Endothelial cell (in vitro differentiated cells): ENCODE measurements around the gene RESP18. TPM values are rescaled to one million over a fixed set of nuclear protein-coding genes. Genes with fewer than 3 reads are reported as not detected.

Experiments
- DNase-seq: peaks from one replicate; pipeline ENCODE4 v3.0.0; 2021; ENCODE audit warnings: low spot score
- H3K27ac Mint-ChIP-seq: one replicate; pipeline ENCODE4 v1.8.0; 2021; ENCODE audit warnings: mixed read lengths, inconsistent platforms; ENCODE audit not compliant: unreplicated experiment
- H3K27me3 Mint-ChIP-seq: one replicate; pipeline ENCODE4 v1.8.0; 2021; ENCODE audit warnings: mild to moderate bottlenecking, moderate library complexity, mixed read lengths, inconsistent platforms; ENCODE audit not compliant: unreplicated experiment
- H3K36me3 Mint-ChIP-seq: one replicate; pipeline ENCODE4 v1.8.0; 2021; ENCODE audit warnings: mild to moderate bottlenecking, low read depth, mixed read lengths, inconsistent platforms; ENCODE audit not compliant: unreplicated experiment
- H3K4me1 Mint-ChIP-seq: one replicate; pipeline ENCODE4 v1.8.0; 2021; ENCODE audit warnings: mild to moderate bottlenecking, mixed read lengths, inconsistent platforms; ENCODE audit not compliant: unreplicated experiment
- H3K4me3 Mint-ChIP-seq: one replicate; pipeline ENCODE4 v1.8.0; 2021; ENCODE audit warnings: mild to moderate bottlenecking, mixed read lengths, inconsistent platforms; ENCODE audit not compliant: unreplicated experiment
- H3K9me3 Mint-ChIP-seq: one replicate; pipeline ENCODE4 v1.8.0; 2021; ENCODE audit warnings: mixed read lengths, inconsistent platforms; ENCODE audit not compliant: unreplicated experiment
- total RNA-seq: library from RNA; stranded (reverse); fragmentation: NEBNext Ultra II Directional; extraction: Animal tissue kit (Norgen Biotek cat#: 25700); gene quantifications from one replicate; pipeline ENCODE4 v1.2.1, GENCODE V29; 2021; ENCODE audit not compliant: unreplicated experiment
- TF ChIP-seq, protein P1 (sequence below): fragments of 200-600 bp; sonication (generic); IDR thresholded peaks from one replicate; pipeline ENCODE4 v1.5.0; 2021; ENCODE audit warnings: antibody characterized with exemption; ENCODE audit not compliant: unreplicated experiment

RESP18 gene
- total RNA-seq, 1 donor from 2014 or later, result not detected

DNA sequence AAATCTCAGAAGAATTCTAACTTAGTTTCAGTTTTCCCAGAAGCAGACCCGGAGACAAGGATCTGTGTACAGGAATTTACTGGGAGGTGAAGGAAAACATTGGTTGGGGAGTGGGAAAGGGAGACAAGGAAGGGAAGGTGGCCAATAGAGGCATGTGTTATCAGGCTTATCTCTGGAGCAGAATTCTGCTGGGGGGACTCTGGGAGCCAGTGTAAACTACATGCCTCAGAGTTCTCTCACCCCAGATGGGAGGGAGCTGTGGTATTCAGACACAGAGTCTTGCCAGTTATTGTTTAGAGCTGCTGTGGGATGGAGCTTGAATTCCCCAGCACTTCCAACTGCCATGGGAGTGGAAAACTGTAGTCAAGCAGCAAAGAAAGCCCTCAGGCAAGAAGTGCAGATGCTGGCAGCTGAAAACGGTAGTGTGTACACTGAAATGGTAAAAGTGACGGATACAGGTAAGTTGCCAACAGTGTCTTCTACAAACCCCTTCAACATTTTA, 36.2 kb upstream of the RESP18 start:
- no peak overlapping the region for H3K27ac Mint-ChIP-seq

DNA sequence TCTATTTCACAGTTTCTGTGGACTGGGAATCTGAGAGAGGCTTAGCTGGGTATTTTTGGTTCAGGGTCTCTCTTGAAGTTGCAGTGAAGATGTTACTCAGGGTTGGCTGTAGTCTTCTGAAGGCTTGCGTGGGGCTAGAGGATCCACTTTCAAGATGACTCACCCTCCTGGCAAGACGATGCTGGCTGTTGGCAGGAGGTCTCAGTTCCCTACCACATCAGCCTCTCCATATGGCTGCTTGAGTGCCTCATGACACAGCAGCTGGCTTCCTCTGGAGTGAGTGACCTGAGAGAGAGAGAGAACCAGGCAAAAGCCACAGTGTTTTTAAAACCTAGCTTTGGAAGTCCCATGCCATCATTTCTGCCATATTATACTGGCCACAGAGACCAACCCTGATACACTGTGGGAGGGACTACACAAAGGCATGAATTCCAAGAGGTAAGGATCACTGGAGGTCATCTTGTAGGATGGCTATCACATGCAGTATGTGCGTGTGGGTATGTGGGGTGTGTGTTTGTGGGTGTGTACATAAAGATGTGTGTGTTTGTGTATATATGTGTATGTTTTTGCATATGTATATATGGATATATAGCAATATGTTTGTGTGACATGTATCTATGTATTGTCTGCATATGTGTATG, 30.1 kb upstream of the RESP18 start:
- Mint-ChIP-seq H3K27me3 (peaks cover 8% of the 10 kb centered on the region), H3K4me3 (no peak overlapping the region), H3K27ac (no peak overlapping the region), H3K36me3 (no peaks in the 10 kb centered on the region), H3K9me3 (no peaks in the 10 kb centered on the region), H3K4me1 (no peaks in the 10 kb centered on the region)
- TF ChIP-seq, protein P1, sequence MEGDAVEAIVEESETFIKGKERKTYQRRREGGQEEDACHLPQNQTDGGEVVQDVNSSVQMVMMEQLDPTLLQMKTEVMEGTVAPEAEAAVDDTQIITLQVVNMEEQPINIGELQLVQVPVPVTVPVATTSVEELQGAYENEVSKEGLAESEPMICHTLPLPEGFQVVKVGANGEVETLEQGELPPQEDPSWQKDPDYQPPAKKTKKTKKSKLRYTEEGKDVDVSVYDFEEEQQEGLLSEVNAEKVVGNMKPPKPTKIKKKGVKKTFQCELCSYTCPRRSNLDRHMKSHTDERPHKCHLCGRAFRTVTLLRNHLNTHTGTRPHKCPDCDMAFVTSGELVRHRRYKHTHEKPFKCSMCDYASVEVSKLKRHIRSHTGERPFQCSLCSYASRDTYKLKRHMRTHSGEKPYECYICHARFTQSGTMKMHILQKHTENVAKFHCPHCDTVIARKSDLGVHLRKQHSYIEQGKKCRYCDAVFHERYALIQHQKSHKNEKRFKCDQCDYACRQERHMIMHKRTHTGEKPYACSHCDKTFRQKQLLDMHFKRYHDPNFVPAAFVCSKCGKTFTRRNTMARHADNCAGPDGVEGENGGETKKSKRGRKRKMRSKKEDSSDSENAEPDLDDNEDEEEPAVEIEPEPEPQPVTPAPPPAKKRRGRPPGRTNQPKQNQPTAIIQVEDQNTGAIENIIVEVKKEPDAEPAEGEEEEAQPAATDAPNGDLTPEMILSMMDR, result no peak
- no peak for DNase-seq

More for the DNA sequence above, 36.2 kb upstream of the RESP18 start:
- peaks cover 4% of the 10 kb centered on the region for H3K27me3 Mint-ChIP-seq
- peaks cover 3% of the 10 kb centered on the region for H3K4me1 Mint-ChIP-seq
- H3K36me3 Mint-ChIP-seq, result peaks cover 4% of the 10 kb centered on the region
- H3K9me3 Mint-ChIP-seq, result no peaks in the 10 kb centered on the region
- no peak overlapping the region for H3K4me3 Mint-ChIP-seq
- DNase-seq, result no peak
- TF ChIP-seq, protein P1, result no peak

DNA sequence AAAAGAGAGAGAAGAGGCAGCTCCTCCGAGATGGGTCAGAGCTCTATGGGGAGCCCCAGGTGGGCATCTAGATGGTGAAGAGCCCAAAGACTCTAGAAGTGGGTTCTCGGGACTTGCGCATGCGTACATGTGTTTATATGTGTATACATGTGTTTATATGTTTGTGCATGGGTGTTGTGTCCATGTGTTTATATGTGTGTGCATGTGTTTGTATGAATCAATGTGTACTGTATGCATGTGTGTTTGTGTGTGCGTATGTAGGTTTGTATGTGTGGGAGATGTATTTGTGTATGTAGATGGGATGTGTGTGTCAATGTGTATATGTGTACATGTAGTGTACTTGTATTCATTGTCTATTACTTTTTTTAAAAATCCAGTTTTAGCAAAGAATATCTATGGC, 29.5 kb upstream of the RESP18 start:
- H3K36me3 Mint-ChIP-seq, result no peaks in the 10 kb centered on the region
- peaks cover 8% of the 10 kb centered on the region for H3K27me3 Mint-ChIP-seq
- no peaks in the 10 kb centered on the region for H3K9me3 Mint-ChIP-seq
- H3K4me1 Mint-ChIP-seq, result no peaks in the 10 kb centered on the region
- no peak overlapping the region for H3K27ac Mint-ChIP-seq
- H3K4me3 Mint-ChIP-seq, result no peak overlapping the region
- DNase-seq, result no peak
- TF ChIP-seq, protein P1, result no peak

DNA sequence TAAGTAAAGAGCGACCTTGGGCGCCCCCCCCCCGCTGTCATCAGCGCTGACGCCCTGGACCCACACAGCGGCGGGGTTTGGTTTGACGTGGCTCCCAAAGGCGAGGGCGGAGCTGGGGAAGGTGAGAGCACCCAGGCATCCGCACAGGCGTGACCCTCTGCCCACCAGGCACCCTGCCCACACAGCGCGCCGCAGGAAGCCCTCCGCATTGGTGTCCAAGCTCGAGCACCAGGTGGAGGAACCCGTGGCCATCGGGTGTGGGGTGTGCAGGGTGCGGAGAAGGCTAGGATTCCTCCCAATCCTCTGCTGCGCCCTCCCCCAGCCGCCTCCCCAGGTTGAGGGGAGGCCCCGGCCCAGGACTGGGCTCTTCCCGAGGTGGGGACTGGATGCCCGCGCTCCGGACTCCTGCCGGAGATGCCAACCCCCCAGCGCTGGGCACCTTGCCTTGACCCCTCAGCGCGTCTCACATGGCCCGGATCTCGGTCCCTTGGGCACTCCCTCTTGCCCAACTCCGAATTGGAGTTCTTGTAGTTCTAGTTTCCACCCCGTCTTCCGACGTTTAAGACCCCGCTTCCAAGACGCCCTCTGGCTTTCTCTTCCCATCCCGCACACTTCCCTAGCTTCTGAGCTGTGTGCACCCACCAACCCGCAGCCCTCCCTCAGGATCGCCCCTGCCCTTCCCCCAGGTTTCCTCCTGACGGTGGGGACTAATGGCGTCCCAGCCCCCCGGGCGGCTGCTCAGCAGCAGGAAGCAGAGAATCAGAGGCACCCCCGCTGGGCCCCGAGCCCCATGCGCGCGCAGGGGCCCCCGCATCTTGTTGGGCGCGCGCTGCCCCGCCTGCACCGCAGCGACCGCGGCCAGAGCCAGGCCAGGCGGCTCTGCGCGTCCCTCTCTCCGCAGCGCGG, 25.9 kb upstream of the RESP18 start:
- no peaks in the 10 kb centered on the region for H3K4me1 Mint-ChIP-seq
- TF ChIP-seq, protein P1, result no peak
- H3K36me3 Mint-ChIP-seq, result no peaks in the 10 kb centered on the region
- H3K27ac Mint-ChIP-seq, result no peak overlapping the region
- DNase-seq, result no peak
- H3K9me3 Mint-ChIP-seq, result no peaks in the 10 kb centered on the region
- H3K4me3 Mint-ChIP-seq, result peak overlapping the region; percentile 44
- H3K27me3 Mint-ChIP-seq, result peaks cover 15% of the 10 kb centered on the region
